Vagina (tissue), 2 donors: ENCODE measurements around the gene PARD3.

Source experiments
- POLR2A ChIP-seq, 2 donors: fragments of 450-650 bp; IDR thresholded peaks; one replicate each; pipeline ENCODE4 v1.6.1; 2017; ENCODE audit warnings: antibody characterized with exemption in 2 of 2, mild to moderate bottlenecking in 2 of 2, moderate library complexity in 2 of 2
- TF ChIP-seq, protein P1 (sequence below), 3 experiments: fragments of 450-650 bp in 2 of 3; fragments of 200-600 bp in 1 of 3; sonication (generic) in 1 of 3; IDR thresholded peaks; one replicate each; pipeline ENCODE4 v1.5.1; 2017 to 2019; ENCODE audit warnings: antibody characterized with exemption in 3 of 3, mild to moderate bottlenecking in 2 of 3, moderate library complexity in 2 of 3

DNA sequence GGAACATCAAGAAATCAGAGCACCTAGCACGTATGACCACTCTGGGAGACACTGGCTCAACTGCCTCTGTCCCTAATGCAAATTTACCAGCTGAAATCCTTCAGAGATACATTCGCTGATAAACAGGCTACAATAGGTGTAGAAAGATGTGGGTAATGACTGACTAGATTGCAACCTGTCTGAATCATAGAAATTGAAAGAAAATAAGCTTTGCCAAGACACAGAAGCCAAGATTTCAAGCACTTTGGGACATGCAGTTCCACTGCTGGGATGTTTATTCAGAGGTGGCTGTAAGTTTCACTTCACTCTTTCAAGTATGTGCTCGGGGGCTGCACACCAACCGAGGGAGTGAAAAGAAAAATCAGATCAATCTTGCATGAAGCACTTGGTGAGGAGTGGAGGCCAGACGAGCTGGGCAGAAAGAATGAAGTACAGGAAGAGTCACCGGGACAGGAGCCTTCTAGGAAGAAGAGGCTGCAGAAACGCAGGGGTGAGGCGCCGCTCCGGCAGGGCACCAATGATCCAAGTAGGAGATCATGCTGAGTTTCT lies 276.7 kb downstream of the PARD3 start:
- TF ChIP-seq, protein P1, sequence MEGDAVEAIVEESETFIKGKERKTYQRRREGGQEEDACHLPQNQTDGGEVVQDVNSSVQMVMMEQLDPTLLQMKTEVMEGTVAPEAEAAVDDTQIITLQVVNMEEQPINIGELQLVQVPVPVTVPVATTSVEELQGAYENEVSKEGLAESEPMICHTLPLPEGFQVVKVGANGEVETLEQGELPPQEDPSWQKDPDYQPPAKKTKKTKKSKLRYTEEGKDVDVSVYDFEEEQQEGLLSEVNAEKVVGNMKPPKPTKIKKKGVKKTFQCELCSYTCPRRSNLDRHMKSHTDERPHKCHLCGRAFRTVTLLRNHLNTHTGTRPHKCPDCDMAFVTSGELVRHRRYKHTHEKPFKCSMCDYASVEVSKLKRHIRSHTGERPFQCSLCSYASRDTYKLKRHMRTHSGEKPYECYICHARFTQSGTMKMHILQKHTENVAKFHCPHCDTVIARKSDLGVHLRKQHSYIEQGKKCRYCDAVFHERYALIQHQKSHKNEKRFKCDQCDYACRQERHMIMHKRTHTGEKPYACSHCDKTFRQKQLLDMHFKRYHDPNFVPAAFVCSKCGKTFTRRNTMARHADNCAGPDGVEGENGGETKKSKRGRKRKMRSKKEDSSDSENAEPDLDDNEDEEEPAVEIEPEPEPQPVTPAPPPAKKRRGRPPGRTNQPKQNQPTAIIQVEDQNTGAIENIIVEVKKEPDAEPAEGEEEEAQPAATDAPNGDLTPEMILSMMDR (IDR thresholded peaks at IDR 0.05) = no peak
- TF ChIP-seq POLR2A (IDR thresholded peaks at IDR 0.05) = no peak
